HG02884 (cell line): ENCODE results near the gene UBLCP1.
"Not testable (repeated sequence)": the region's sequence is repeated elsewhere in the genome, so short reads cannot be mapped to it uniquely, and the experiment has no call there.

Experiments
- ATAC-seq: cut with Tn5 transposase; IDR thresholded peaks from one replicate; pipeline ENCODE4 v1.9.1; 2021; ENCODE audit warnings: mild to moderate bottlenecking, moderate library complexity; ENCODE audit not compliant: unreplicated experiment

Gene UBLCP1

GRCh38 chr5:159244890-159245289 lies 18.2 kb upstream of the UBLCP1 start:
- ATAC-seq: no peak

GRCh38 chr5:159249158-159249557 lies 13.9 kb upstream of the UBLCP1 start:
- no peak for ATAC-seq

- no peak for ATAC-seq
Measured at GRCh38 chr5:159252195-159252594, 10.9 kb upstream of the UBLCP1 start.

- ATAC-seq: no peak
Measured at GRCh38 chr5:159257007-159257406, 6.1 kb upstream of the UBLCP1 start.

- no peak for ATAC-seq
Measured at GRCh38 chr5:159257629-159258283, 5.3 kb upstream of the UBLCP1 start.

- no peak for ATAC-seq
Measured at GRCh38 chr5:159258361-159258760, 4.7 kb upstream of the UBLCP1 start.

GRCh38 chr5:159260212-159260611 lies 2.9 kb upstream of the UBLCP1 start:
- not testable (repeated sequence) for ATAC-seq

GRCh38 chr5:159262472-159262858 lies 625 bp upstream of the UBLCP1 start:
- peak; percentile 2 for ATAC-seq

- ATAC-seq: peak; percentile 19
Measured at GRCh38 chr5:159263569-159263905, 447 bp downstream of the UBLCP1 start.

GRCh38 chr5:159266764-159267163 lies 3.7 kb downstream of the UBLCP1 start:
- ATAC-seq: not testable (repeated sequence)

- no peak for ATAC-seq
Measured at GRCh38 chr5:159269723-159270122, 6.6 kb downstream of the UBLCP1 start.

GRCh38 chr5:159273923-159274322 lies 10.8 kb downstream of the UBLCP1 start:
- no peak for ATAC-seq

- no peak for ATAC-seq
Measured at GRCh38 chr5:159274676-159275075, 11.6 kb downstream of the UBLCP1 start.

- ATAC-seq: no peak
Measured at GRCh38 chr5:159286420-159287035, 23.4 kb downstream of the UBLCP1 start.

- no peak for ATAC-seq
Measured at GRCh38 chr5:159290741-159291140, 27.7 kb downstream of the UBLCP1 start.

GRCh38 chr5:159294921-159295320 lies 31.8 kb downstream of the UBLCP1 start:
- no peak for ATAC-seq

GRCh38 chr5:159297300-159297699 lies 34.2 kb downstream of the UBLCP1 start:
- ATAC-seq: not testable (repeated sequence)

- no peak for ATAC-seq
Measured at GRCh38 chr5:159301466-159301865, 38.4 kb downstream of the UBLCP1 start.

GRCh38 chr5:159301929-159302860 lies 39.1 kb downstream of the UBLCP1 start:
- ATAC-seq: not testable (repeated sequence)

- no peak for ATAC-seq
Measured at GRCh38 chr5:159303286-159303685, 40.2 kb downstream of the UBLCP1 start.

- ATAC-seq: no peak
Measured at GRCh38 chr5:159304961-159305595, 42.0 kb downstream of the UBLCP1 start.
